ENCODE data around the gene SERPINA9.

The SERPINA9 gene

GRCh38 chr14:94476023-94476422, at the start of gene SERPINA9:
Gene SERPINA9, minus strand, starts transcription at chr14:94476197. Its CDS starts 6,357 bp downstream, at chr14:94469840.
- Histone ChIP-seq H3K4me1 (ENCODE audit: insufficient read depth, insufficient read length) (peaks cover 2% of the 10 kb centered on the region), H3K36me3 (ENCODE audit: insufficient read depth, insufficient read length, low read length) (no peaks in the 10 kb centered on the region), H3K9me3 (ENCODE audit: insufficient read depth, low read length) (peaks cover 13% of the 10 kb centered on the region), H3K4me3 (ENCODE audit: insufficient read length, low read depth) (no peak within 1 kb of the TSS), H3K27me3 (ENCODE audit: insufficient read depth, insufficient read length) (no peaks in the 10 kb centered on the region), H3K9ac (ENCODE audit: insufficient read length, low read depth) (no peak within 1 kb of the TSS)
- DNase-seq (ENCODE audit: low read depth, low spot score) = no peak
- no peak for TF ChIP-seq SUZ12 (IDR thresholded peaks at IDR 0.05; ENCODE audit: extremely low read depth, insufficient read depth, insufficient read length)
- no peak for TF ChIP-seq YY1 (IDR thresholded peaks at IDR 0.05; ENCODE audit: insufficient read depth, insufficient read length)

- H3K4me3 ChIP-seq (ENCODE audit: insufficient read length, low read depth) = no peak overlapping the region
- TF ChIP-seq SUZ12 (IDR thresholded peaks at IDR 0.05; ENCODE audit: extremely low read depth, insufficient read depth, insufficient read length) (no peak), ZNF274 (IDR thresholded peaks at IDR 0.05; ENCODE audit: low read depth, low read length) (no peak), YY1 (IDR thresholded peaks at IDR 0.05; ENCODE audit: insufficient read depth, insufficient read length) (no peak)
- no peaks in the 10 kb centered on the region for H3K9me3 ChIP-seq (ENCODE audit: insufficient read depth, low read length)
- H3K9ac ChIP-seq (ENCODE audit: insufficient read length, low read depth) = no peak overlapping the region
- H3K4me1 ChIP-seq (ENCODE audit: insufficient read depth, insufficient read length) = no peaks in the 10 kb centered on the region
- H3K27me3 ChIP-seq (ENCODE audit: insufficient read depth, insufficient read length) = no peaks in the 10 kb centered on the region
- H3K36me3 ChIP-seq (ENCODE audit: insufficient read depth, insufficient read length, low read length) = no peaks in the 10 kb centered on the region
- no peak for DNase-seq (ENCODE audit: low read depth, low spot score)
These were observed 48.1 kb upstream of the SERPINA9 start for GRCh38 chr14:94524093-94524492.

GRCh38 chr14:94523265-94523664, 47.3 kb upstream of the SERPINA9 start:
- peaks cover 3% of the 10 kb centered on the region for H3K4me1 ChIP-seq (ENCODE audit: insufficient read depth, insufficient read length)
- no peak overlapping the region for H3K4me3 ChIP-seq (ENCODE audit: insufficient read length, low read depth)
- H3K9me3 ChIP-seq (ENCODE audit: insufficient read depth, low read length) = no peaks in the 10 kb centered on the region
- TF ChIP-seq ZNF274 (IDR thresholded peaks at IDR 0.05; ENCODE audit: low read depth, low read length) (no peak), SUZ12 (IDR thresholded peaks at IDR 0.05; ENCODE audit: extremely low read depth, insufficient read depth, insufficient read length) (no peak)
- H3K36me3 ChIP-seq (ENCODE audit: insufficient read depth, insufficient read length, low read length) = no peaks in the 10 kb centered on the region
- DNase-seq (ENCODE audit: low read depth, low spot score) = no peak
- H3K27me3 ChIP-seq (ENCODE audit: insufficient read depth, insufficient read length) = no peaks in the 10 kb centered on the region
- no peak overlapping the region for H3K9ac ChIP-seq (ENCODE audit: insufficient read length, low read depth)

- Histone ChIP-seq H3K27me3 (ENCODE audit: insufficient read depth, insufficient read length) (no peaks in the 10 kb centered on the region), H3K4me1 (ENCODE audit: insufficient read depth, insufficient read length) (peaks cover 3% of the 10 kb centered on the region), H3K36me3 (ENCODE audit: insufficient read depth, insufficient read length, low read length) (no peaks in the 10 kb centered on the region), H3K9me3 (ENCODE audit: insufficient read depth, low read length) (no peaks in the 10 kb centered on the region), H3K9ac (ENCODE audit: insufficient read length, low read depth) (no peak overlapping the region), H3K4me3 (ENCODE audit: insufficient read length, low read depth) (no peak overlapping the region)
- no peak for TF ChIP-seq SUZ12 (IDR thresholded peaks at IDR 0.05; ENCODE audit: extremely low read depth, insufficient read depth, insufficient read length)
- no peak for TF ChIP-seq ZNF274 (IDR thresholded peaks at IDR 0.05; ENCODE audit: low read depth, low read length)
- TF ChIP-seq YY1 (IDR thresholded peaks at IDR 0.05; ENCODE audit: insufficient read depth, insufficient read length) = no peak
- no peak for DNase-seq (ENCODE audit: low read depth, low spot score)
These were observed 46.2 kb upstream of the SERPINA9 start for GRCh38 chr14:94522115-94522724.

- peaks cover 3% of the 10 kb centered on the region for H3K4me1 ChIP-seq (ENCODE audit: insufficient read depth, insufficient read length)
- no peak for DNase-seq (ENCODE audit: low read depth, low spot score)
- H3K9ac ChIP-seq (ENCODE audit: insufficient read length, low read depth) = no peak overlapping the region
- H3K36me3 ChIP-seq (ENCODE audit: insufficient read depth, insufficient read length, low read length) = no peaks in the 10 kb centered on the region
- no peak overlapping the region for H3K4me3 ChIP-seq (ENCODE audit: insufficient read length, low read depth)
- TF ChIP-seq ZNF274 (IDR thresholded peaks at IDR 0.05; ENCODE audit: low read depth, low read length) (no peak), YY1 (IDR thresholded peaks at IDR 0.05; ENCODE audit: insufficient read depth, insufficient read length) (no peak), SUZ12 (IDR thresholded peaks at IDR 0.05; ENCODE audit: extremely low read depth, insufficient read depth, insufficient read length) (no peak)
- H3K27me3 ChIP-seq (ENCODE audit: insufficient read depth, insufficient read length) = no peaks in the 10 kb centered on the region
- H3K9me3 ChIP-seq (ENCODE audit: insufficient read depth, low read length) = no peaks in the 10 kb centered on the region
These were observed 45.5 kb upstream of the SERPINA9 start for GRCh38 chr14:94521375-94522114.

- H3K9me3 ChIP-seq (ENCODE audit: insufficient read depth, low read length) = no peaks in the 10 kb centered on the region
- no peak for TF ChIP-seq ZNF274 (IDR thresholded peaks at IDR 0.05; ENCODE audit: low read depth, low read length)
- TF ChIP-seq SUZ12 (IDR thresholded peaks at IDR 0.05; ENCODE audit: extremely low read depth, insufficient read depth, insufficient read length) = no peak
- no peak for TF ChIP-seq YY1 (IDR thresholded peaks at IDR 0.05; ENCODE audit: insufficient read depth, insufficient read length)
- no peak overlapping the region for H3K4me3 ChIP-seq (ENCODE audit: insufficient read length, low read depth)
These were observed 41.8 kb upstream of the SERPINA9 start for GRCh38 chr14:94517641-94518257.

GRCh38 chr14:94517248-94517640, 41.2 kb upstream of the SERPINA9 start:
- peak overlapping the region; percentile 8 for H3K9ac ChIP-seq (ENCODE audit: insufficient read length, low read depth)
- TF ChIP-seq ZNF274 (IDR thresholded peaks at IDR 0.05; ENCODE audit: low read depth, low read length) (no peak), SUZ12 (IDR thresholded peaks at IDR 0.05; ENCODE audit: extremely low read depth, insufficient read depth, insufficient read length) (no peak), YY1 (IDR thresholded peaks at IDR 0.05; ENCODE audit: insufficient read depth, insufficient read length) (no peak)
- no peak for DNase-seq (ENCODE audit: low read depth, low spot score)
- no peaks in the 10 kb centered on the region for H3K9me3 ChIP-seq (ENCODE audit: insufficient read depth, low read length)
- H3K4me3 ChIP-seq (ENCODE audit: insufficient read length, low read depth) = no peak overlapping the region
- H3K4me1 ChIP-seq (ENCODE audit: insufficient read depth, insufficient read length) = peaks cover 3% of the 10 kb centered on the region
- no peaks in the 10 kb centered on the region for H3K36me3 ChIP-seq (ENCODE audit: insufficient read depth, insufficient read length, low read length)
- H3K27me3 ChIP-seq (ENCODE audit: insufficient read depth, insufficient read length) = no peaks in the 10 kb centered on the region

More at GRCh38 chr14:94517641-94518257, 41.8 kb upstream of the SERPINA9 start:
- H3K36me3 ChIP-seq (ENCODE audit: insufficient read depth, insufficient read length, low read length) = no peaks in the 10 kb centered on the region
- H3K4me1 ChIP-seq (ENCODE audit: insufficient read depth, insufficient read length) = peaks cover 3% of the 10 kb centered on the region
- no peak overlapping the region for H3K9ac ChIP-seq (ENCODE audit: insufficient read length, low read depth)
- no peak for DNase-seq (ENCODE audit: low read depth, low spot score)
- no peaks in the 10 kb centered on the region for H3K27me3 ChIP-seq (ENCODE audit: insufficient read depth, insufficient read length)
